Ishikawa (cell line): ENCODE measurements around the gene TUFM.

Source experiments
- CEBPB ChIP-seq: IDR thresholded peaks from 2 replicates; pipeline ENCODE4 v1.6.1; 2012
- CREB1 ChIP-seq: IDR thresholded peaks from 2 replicates; pipeline ENCODE4 v1.6.1; 2012; ENCODE audit warnings: low read depth
- EGR1 ChIP-seq: IDR thresholded peaks from 2 replicates; pipeline ENCODE4 v1.6.1; 2012
- EP300 ChIP-seq: IDR thresholded peaks from 2 replicates; pipeline ENCODE4 v1.6.1; 2012; ENCODE audit warnings: borderline replicate concordance
- FOXM1 ChIP-seq: IDR thresholded peaks from 2 replicates; pipeline ENCODE4 v1.6.1; 2012; ENCODE audit warnings: low read depth, borderline replicate concordance
- MAX ChIP-seq: IDR thresholded peaks from 2 replicates; pipeline ENCODE4 v1.6.1; 2012
- NFIC ChIP-seq: IDR thresholded peaks from 2 replicates; pipeline ENCODE4 v1.6.1; 2012
- RAD21 ChIP-seq: IDR thresholded peaks from 2 replicates; pipeline ENCODE4 v1.6.1; 2012; ENCODE audit warnings: low read depth
- REST ChIP-seq: IDR thresholded peaks from 2 replicates; pipeline ENCODE4 v1.6.1; 2012; ENCODE audit warnings: low read depth, mild to moderate bottlenecking
- TAF1 ChIP-seq: IDR thresholded peaks from 2 replicates; pipeline ENCODE4 v1.6.1; 2012; ENCODE audit warnings: low read depth, mild to moderate bottlenecking
- TCF12 ChIP-seq: IDR thresholded peaks from 2 replicates; pipeline ENCODE4 v1.6.1; 2012; ENCODE audit warnings: low read depth
- TEAD4 ChIP-seq: IDR thresholded peaks from 2 replicates; pipeline ENCODE4 v1.6.1; 2012
- USF1 ChIP-seq: IDR thresholded peaks from 2 replicates; pipeline ENCODE4 v1.6.1; 2012
- YY1 ChIP-seq: IDR thresholded peaks from 2 replicates; pipeline ENCODE4 v1.6.1; 2012; ENCODE audit warnings: low read depth
- ZBTB7A ChIP-seq: IDR thresholded peaks from 2 replicates; pipeline ENCODE4 v1.6.1; 2012; ENCODE audit warnings: low read depth

The TUFM gene

GRCh38 chr16:28839899-28840298 lies 6.2 kb downstream of the TUFM start:
- TF ChIP-seq CEBPB, result no peak
- TF ChIP-seq USF1, result no peak
- TF ChIP-seq TAF1, result no peak
- TF ChIP-seq CREB1, result no peak
- TF ChIP-seq EP300, result no peak
- TF ChIP-seq ZBTB7A, result no peak

GRCh38 chr16:28839004-28839639 lies 7.0 kb downstream of the TUFM start:
- no peak for TF ChIP-seq EGR1
- no peak for TF ChIP-seq TCF12
- no peak for TF ChIP-seq MAX
- no peak for TF ChIP-seq TEAD4
- TF ChIP-seq RAD21, result no peak
- TF ChIP-seq FOXM1, result no peak
- TF ChIP-seq EP300, result no peak
- TF ChIP-seq NFIC, result no peak
- no peak for TF ChIP-seq CEBPB
- TF ChIP-seq ZBTB7A, result no peak
- no peak for TF ChIP-seq CREB1
- TF ChIP-seq TAF1, result no peak
- no peak for TF ChIP-seq USF1
- no peak for TF ChIP-seq YY1

GRCh38 chr16:28838558-28838918 lies 7.6 kb downstream of the TUFM start:
- TF ChIP-seq YY1 (no peak), USF1 (no peak), NFIC (no peak), CEBPB (no peak), TCF12 (no peak), CREB1 (no peak)

GRCh38 chr16:28837672-28838557 lies 8.2 kb downstream of the TUFM start:
- TF ChIP-seq ZBTB7A, result no peak
- TF ChIP-seq EP300, result no peak
- TF ChIP-seq TEAD4, result no peak
- TF ChIP-seq TAF1, result no peak
- no peak for TF ChIP-seq MAX
- no peak for TF ChIP-seq USF1
- no peak for TF ChIP-seq NFIC
- TF ChIP-seq YY1, result no peak
- TF ChIP-seq EGR1, result no peak
- TF ChIP-seq FOXM1, result no peak
- TF ChIP-seq CEBPB, result no peak
- no peak for TF ChIP-seq REST
- no peak for TF ChIP-seq CREB1

GRCh38 chr16:28836761-28837064 lies 9.4 kb downstream of the TUFM start:
- no peak for TF ChIP-seq EP300
- TF ChIP-seq RAD21, result no peak
- TF ChIP-seq TCF12, result no peak
- no peak for TF ChIP-seq CEBPB
- TF ChIP-seq TEAD4, result no peak
- no peak for TF ChIP-seq NFIC
- TF ChIP-seq TAF1, result no peak
- no peak for TF ChIP-seq REST
- no peak for TF ChIP-seq ZBTB7A
- TF ChIP-seq CREB1, result no peak
